Fibroblast of skin of scalp (primary cell): ENCODE results near the gene LGALS3BP.

Experiments used
- DNase-seq: peaks from one replicate; pipeline ENCODE4 v3.0.0-alpha.2; 2013

Gene LGALS3BP

DNA sequence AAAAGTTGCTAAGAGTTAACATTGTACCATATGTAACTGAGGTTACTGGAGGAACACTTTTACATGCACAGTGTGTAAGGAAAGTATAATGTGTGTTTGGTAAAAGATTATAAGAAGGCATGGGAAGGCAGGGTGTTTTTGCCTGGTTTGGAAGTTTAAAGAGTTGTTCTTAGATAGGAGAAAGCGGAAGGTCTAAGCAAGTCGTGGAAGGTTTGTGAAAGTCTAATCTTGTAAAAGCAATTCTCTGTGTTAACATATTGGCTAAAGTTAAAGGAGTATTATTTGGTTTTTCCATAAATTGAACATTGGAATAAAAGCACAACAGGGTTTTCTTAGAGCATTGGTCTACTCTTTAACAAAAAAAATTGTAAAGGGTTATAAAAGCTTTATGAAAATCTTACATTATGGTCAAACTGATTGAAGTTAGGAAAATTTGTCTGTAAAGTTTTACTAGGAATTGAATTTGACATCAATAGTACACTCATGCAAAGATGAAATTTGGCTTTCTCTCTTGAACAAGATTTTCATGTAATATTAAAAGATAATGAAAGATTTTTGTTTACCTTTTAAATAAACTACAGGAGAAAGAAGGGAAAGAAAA is 34.5 kb upstream of the LGALS3BP start:
- no peak for DNase-seq

- DNase-seq = no peak
Observed at GRCh38 chr17:79012563-79013134, 32.9 kb upstream of the LGALS3BP start.

DNA sequence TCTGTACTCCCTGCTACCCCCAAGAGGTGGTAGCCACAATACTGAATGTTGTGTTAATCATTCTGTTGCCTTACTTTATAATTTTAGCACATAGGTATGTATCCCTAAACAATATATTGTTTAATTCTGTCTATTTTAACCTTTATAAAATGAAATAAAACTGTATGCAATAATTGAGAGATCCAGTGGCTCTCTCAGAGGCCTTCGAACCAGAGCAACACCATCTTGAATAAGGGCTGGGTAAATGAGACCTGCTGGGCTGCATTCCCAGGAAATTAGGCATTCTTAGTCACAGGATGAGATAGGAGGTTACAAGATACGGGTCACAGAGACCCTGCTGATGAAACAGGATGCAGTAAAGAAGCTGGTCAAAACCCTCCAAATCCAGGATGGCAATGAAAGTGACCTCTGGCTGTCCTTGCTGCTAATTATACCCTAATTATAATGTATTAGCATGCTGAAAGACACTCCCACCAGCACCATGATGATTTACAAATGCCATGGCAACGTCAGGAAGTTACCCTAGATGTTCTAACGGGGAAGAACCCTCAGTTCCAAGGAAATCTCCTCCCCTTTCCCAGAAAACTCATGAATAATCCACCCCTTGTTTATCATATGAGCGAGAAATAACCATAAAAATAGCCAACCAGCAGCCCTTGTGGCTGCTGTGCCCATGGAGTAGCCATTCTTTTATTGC is 31.9 kb upstream of the LGALS3BP start:
- peak; percentile 46 for DNase-seq

DNA sequence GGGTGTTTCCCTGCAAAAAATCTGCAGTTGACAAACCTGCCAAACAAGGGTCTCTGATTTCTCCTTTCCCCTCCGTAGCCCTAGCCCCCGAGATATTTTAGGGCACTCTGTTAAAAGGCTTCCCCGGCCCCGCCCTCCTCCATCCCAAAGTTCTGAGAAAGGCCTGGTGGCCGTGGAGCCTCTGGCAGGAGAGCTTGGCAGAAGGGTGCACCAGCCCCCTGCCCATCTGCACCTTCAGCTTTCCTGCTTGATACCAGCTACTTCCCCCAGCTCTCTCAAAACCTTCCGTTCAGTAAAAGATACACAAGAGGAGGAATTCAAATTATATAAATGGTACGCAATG is 30.6 kb upstream of the LGALS3BP start:
- DNase-seq = no peak

DNA sequence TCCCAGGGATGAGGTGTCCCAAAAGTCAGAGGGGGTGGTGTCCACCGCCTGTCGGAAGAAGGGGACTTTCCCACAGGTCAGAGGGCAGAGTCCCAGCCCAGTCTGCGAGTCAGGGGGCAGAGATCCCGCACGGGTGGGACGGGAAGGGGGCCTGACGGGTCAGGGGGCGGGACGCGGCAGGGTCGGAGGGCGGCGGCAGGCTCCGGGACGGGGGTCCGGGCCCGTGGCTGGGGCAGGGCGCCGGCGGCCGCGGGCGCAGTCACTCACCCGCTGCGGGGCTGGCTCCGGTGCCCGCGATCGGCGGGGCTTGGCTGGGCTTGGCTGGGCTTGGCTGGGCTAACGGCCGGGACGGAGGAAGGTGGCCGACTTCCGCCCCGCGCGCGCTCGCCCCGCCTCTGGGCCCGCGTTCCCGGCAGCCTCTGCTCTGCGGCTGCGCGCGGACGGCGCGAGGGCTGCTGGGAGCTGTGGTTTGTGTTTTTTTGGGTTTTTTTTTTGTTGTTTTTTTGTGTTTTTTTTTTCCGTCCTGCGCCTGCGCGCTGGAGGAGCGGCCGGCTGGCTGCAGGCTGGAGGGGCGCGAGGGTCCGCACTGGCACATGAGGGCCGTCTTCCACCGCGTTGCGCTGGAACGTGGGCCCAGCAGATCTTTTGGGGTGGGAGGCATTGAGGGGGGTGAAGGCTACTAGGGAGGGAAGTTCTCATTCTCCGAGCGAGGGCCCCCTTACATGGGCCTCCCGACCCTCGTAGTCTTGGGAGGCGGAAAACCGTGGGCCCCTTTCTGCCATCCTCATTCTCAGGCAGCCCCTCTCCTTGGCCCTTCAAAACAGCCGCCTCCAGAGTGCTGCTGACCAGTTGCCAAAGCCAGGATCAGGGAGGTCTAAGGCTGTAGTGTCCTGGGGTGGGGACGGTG is 29.9 kb upstream of the LGALS3BP start, which contains the start of gene CANT1:
Gene CANT1 (minus strand): TSS at position 368 of the 907 bp plus-strand sequence. CDS start 12,142 bp downstream, outside the sequence.
- peak; percentile 87 for DNase-seq

- no peak for DNase-seq
Observed at GRCh38 chr17:79008666-79009387, 29.1 kb upstream of the LGALS3BP start.

- no peak for DNase-seq
Observed at GRCh38 chr17:79007504-79008381, 28.0 kb upstream of the LGALS3BP start.

DNA sequence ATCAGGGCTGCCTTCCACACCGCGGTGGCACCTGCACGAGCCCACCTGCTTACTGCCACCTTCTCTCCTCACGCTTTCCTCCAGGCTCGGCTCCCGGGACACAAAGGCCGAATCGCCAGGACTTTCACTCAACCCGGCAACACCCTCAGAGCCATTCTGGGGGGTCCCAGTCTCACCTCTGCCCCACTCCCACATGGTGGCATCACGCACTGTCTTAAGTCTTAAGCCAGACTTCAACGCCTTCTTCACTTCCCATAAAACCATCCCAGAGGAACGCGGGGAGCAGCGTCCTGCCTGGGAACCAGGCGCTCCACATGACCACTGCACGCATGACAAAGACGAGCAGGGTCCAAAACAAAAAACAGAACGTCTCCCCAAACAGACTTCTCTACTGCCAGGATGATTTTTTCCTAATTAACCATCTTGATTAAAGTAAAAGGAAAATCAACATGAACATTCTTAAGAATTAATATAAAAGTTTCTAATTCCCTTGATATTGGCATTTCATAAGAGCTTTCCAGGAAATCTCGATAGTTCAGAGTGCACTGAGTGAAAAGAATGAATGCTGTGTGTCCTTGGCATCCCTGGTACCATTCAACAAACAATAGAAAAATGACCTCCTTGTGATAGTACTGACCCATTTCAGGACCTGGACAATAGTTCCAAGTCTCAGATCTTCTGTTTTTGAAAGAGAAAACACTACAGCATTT is 27.2 kb upstream of the LGALS3BP start:
- DNase-seq = no peak

DNA sequence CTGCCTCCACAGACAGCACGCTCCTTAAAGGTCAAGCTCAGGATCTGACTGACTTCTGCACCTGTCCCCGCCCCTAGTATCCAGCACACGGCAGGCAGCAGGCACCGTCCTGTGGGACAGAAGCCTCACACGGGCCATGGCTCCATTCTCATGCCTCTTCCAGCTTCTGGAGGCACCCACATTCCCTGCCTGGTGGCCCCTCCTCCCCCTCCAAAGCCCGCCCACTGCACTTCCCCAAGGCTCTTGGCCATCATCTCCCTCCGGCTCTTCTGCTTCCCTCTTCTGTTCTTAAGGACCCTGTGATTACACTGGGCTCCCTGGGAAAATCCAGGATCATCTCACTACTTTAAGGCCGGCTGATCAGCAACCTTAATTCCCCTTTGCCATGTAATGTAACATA is 26.3 kb upstream of the LGALS3BP start:
- DNase-seq = no peak

- no peak for DNase-seq
Observed at GRCh38 chr17:79005063-79005861, 25.5 kb upstream of the LGALS3BP start.

- DNase-seq = no peak
Observed at GRCh38 chr17:79003661-79004411, 24.1 kb upstream of the LGALS3BP start.

DNA sequence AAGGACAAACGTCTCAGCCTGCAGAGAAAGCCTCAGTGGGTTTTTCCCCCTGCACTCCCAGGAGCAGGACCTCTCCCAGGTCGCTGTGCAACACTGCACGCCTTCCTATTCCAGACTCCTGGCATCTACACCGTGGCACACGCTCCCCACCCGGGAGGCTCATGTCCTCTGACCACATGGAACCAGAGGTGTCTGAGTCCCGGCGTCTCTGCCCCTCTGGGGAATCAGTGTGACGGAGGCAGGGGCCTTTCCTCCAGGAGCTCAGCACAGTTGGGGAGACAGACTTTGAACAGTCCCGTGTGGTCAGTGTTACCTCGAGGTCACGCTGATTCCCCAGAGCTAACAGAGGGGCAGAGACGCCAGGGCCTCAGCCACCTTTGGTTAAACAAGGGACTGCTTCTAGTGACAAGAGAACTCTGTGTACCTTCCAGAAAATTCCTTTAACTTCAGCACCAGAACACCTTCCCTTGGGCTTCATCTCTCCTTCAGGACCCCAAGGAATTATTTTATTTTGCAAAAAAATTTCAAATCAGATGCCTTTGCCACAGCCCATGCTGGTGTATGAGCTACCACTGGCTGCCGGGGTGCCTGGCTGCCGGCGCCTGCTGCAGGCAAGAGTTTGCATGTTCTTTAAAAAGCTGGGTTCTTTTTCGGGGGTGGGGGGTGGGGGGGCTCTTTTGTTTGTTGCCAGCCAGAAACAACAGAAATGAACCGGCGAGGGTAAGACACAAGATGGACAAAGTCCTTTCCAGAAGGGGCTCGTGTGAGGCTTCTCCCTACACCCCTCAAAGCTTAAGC is 23.3 kb upstream of the LGALS3BP start:
- no peak for DNase-seq

DNA sequence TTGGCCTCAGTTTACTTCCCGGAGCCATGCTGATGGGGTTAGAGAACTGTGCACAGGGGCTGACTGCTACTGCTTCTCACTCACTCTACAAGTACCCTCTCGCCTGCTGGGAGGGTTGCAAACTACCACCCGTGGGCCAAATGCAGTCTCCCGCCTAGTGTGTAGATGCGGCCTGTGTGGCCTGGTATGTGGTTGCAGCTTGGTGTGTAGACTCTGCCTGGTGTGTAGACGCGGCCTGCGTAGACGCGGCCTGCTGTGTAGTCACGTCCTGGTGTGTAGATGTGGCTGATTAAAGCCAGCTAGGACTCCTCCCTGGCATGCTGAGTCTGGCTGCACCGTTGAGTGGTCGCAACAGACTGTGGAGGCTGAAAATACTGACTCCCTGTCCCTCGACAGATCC is 22.6 kb upstream of the LGALS3BP start:
- DNase-seq = no peak

- no peak for DNase-seq
Observed at GRCh38 chr17:79001190-79002020, 21.7 kb upstream of the LGALS3BP start.

DNA sequence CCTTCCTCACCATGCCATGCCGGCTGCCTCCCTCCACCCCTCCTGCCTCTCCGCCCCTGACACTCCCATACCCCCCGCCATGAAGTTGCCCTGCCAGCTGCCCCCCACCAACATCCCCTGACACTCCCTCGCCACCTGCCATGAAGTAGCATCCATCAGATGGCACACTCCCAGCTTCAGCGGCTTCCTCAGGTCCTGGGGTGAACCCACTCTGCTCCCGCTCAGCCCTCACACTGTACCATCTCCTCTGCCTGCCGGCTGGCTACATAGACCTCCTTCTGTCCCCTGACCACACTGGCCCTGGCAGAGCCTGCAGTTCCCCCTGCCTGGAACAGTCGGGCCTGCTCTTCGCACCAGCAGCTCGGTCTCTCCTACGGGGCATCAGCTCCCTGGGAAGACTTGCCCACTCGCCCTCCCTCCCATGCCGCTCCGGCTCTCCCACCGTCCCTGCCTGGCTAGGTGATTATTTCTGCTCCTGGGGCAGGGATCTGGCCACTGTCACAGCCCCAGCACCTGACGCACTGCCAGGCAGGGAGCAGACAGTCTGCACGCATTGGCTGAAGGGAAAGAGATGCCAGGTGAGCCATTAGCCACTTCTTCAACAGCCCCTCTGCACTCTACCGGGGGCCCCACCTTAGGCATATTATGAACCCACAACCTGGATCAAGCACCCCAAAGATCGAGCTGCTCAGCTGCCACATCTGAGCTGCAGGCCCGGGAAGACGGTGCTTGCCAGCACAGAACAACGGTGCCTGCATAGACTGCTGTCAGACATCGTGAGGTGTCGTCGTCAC is 20.9 kb upstream of the LGALS3BP start:
- no peak for DNase-seq

GRCh38 chr17:78999947-79000395 is 20.2 kb upstream of the LGALS3BP start:
- DNase-seq = no peak
